Tibial nerve (tissue), 3 donors: Measurements from ENCODE around the gene ERG.

Experiments
- POLR2A ChIP-seq, 2 donors: fragments of 450-650 bp; IDR thresholded peaks; one replicate each; pipeline ENCODE4 v1.6.1; 2017; ENCODE audit warnings: antibody characterized with exemption in 2 of 2, mild to moderate bottlenecking in 2 of 2, moderate library complexity in 2 of 2
- TF ChIP-seq, protein P1 (sequence below), 5 experiments: fragments of 200-600 bp in 3 of 5; fragments of 450-650 bp in 2 of 5; sonication (generic) in 3 of 5; IDR thresholded peaks; one replicate each; pipeline ENCODE4 v1.5.1; 2016 to 2019; ENCODE audit warnings: antibody characterized with exemption in 5 of 5, mild to moderate bottlenecking in 3 of 5, moderate library complexity in 2 of 5

DNA sequence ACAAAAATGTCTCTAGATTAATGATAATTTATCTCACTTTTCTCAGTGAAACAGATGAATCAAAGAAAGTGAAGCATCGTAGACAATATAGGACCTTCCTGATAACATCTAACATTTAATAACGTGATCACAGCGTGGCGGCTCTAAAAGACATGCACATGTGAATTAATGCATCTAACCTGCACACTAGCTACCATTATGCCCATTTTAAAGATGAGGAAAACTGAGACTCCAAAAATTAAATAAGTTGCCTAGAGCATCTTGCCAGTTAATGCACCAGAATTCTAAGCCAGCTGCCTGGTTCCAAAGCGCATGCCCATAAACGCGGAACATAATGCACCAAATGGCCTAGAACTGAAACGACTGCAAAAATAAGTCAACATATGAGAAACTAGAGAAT is 23.5 kb downstream of the ERG start:
- TF ChIP-seq, protein P1, sequence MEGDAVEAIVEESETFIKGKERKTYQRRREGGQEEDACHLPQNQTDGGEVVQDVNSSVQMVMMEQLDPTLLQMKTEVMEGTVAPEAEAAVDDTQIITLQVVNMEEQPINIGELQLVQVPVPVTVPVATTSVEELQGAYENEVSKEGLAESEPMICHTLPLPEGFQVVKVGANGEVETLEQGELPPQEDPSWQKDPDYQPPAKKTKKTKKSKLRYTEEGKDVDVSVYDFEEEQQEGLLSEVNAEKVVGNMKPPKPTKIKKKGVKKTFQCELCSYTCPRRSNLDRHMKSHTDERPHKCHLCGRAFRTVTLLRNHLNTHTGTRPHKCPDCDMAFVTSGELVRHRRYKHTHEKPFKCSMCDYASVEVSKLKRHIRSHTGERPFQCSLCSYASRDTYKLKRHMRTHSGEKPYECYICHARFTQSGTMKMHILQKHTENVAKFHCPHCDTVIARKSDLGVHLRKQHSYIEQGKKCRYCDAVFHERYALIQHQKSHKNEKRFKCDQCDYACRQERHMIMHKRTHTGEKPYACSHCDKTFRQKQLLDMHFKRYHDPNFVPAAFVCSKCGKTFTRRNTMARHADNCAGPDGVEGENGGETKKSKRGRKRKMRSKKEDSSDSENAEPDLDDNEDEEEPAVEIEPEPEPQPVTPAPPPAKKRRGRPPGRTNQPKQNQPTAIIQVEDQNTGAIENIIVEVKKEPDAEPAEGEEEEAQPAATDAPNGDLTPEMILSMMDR (IDR thresholded peaks at IDR 0.05) = no peak
- TF ChIP-seq POLR2A (IDR thresholded peaks at IDR 0.05) = no peak
